ENCODE measurements around the gene CPT2.

DNA sequence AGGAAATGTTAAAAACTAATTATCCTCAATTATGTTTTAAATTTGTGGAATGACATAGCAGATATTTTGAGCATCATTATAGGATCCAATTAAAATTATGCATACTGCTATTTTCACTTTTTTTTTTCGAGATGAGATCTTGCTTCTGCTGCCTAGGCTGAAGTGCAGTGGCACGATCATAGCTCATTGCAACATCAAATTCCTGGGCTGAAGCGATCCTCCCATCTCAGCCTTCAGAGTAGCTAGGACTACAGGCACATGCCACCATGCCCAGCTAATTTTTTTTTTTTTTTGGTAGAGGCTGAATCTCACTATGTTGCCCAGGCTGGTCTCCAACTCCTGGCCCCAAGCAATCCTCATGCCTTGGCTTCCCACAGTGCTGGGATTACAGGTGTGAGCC, 42.9 kb upstream of the CPT2 start:
- TF ChIP-seq POLR2AphosphoS5 (IDR thresholded peaks at IDR 0.05; ENCODE audit: low read depth, low read length) (no peak), POLR2A (IDR thresholded peaks at IDR 0.05; ENCODE audit: low read depth, low read length) (no peak)
